Karpas-422 (cell line): ENCODE measurements around the gene DYSF. TPM values are rescaled to one million over a fixed set of nuclear protein-coding genes. Genes with fewer than 3 reads are reported as not detected.

Source experiments
- DNase-seq: peaks from one replicate; pipeline ENCODE4 v3.0.0-alpha.2; 2015
- H2AFZ ChIP-seq: fragments of 200-600 bp; sonication (generic); 2 replicates; pipeline ENCODE4 v1.6.1; 2014; ENCODE audit warnings: antibody characterized with exemption, low read length, mixed read lengths
- H3K27ac ChIP-seq: fragments of 200-600 bp; sonication (generic); 2 replicates; pipeline ENCODE4 v1.5.1; 2014; ENCODE audit warnings: mild to moderate bottlenecking, low read length, moderate library complexity
- H3K27me3 ChIP-seq: fragments of 200-600 bp; sonication (generic); 2 replicates; pipeline ENCODE4 v1.6.1; 2014; ENCODE audit warnings: low read length, mixed read lengths
- H3K36me3 ChIP-seq: fragments of 200-600 bp; sonication (generic); 2 replicates; pipeline ENCODE4 v1.6.1; 2014; ENCODE audit warnings: low read length, mixed read lengths; ENCODE audit not compliant: insufficient read depth
- H3K4me1 ChIP-seq: fragments of 200-600 bp; sonication (generic); 2 replicates; pipeline ENCODE4 v1.6.1; 2014; ENCODE audit warnings: mild to moderate bottlenecking, low read length, mixed read lengths
- H3K4me2 ChIP-seq: fragments of 200-600 bp; sonication (generic); 2 replicates; pipeline ENCODE4 v1.6.1; 2014; ENCODE audit warnings: low read length, low read depth, mild to moderate bottlenecking; ENCODE audit not compliant: poor library complexity, severe bottlenecking
- H3K4me3 ChIP-seq: fragments of 200-600 bp; sonication (generic); 2 replicates; pipeline ENCODE4 v1.5.1; 2014; ENCODE audit warnings: mild to moderate bottlenecking, antibody characterized with exemption, low read length, mixed read lengths
- H3K79me2 ChIP-seq: fragments of 200-600 bp; sonication (generic); 2 replicates; pipeline ENCODE4 v1.6.1; 2014; ENCODE audit warnings: mild to moderate bottlenecking, low read length, mixed read lengths
- H3K9ac ChIP-seq: fragments of 200-600 bp; sonication (generic); 2 replicates; pipeline ENCODE4 v1.6.0; 2014; ENCODE audit warnings: low read length
- H3K9me2 ChIP-seq: fragments of 200-600 bp; sonication (generic), shearing (Covaris generic); replicated peaks from 2 replicates; pipeline ENCODE4 v1.6.0; 2014; ENCODE audit warnings: mild to moderate bottlenecking, low read length, moderate library complexity; ENCODE audit not compliant: insufficient read depth
- H3K9me3 ChIP-seq: fragments of 300-700, 200-600 bp; sonication (generic); 2 replicates; pipeline ENCODE4 v1.6.1; 2014; ENCODE audit warnings: low read length, mixed read lengths
- H4K20me1 ChIP-seq: fragments of 200-600 bp; sonication (generic); 2 replicates; pipeline ENCODE4 v1.6.1; 2014; ENCODE audit warnings: mild to moderate bottlenecking, antibody characterized with exemption, low read length, low read depth; ENCODE audit not compliant: insufficient read depth
- total RNA-seq: library from RNA; depleted of rRNA; stranded (reverse); fragments of >200 nt; shearing (Covaris generic); gene quantifications from 2 replicates; pipeline ENCODE4 v1.2.3, GENCODE V29; 2014; ENCODE audit warnings: low replicate concordance

DYSF gene
- total RNA-seq, 1 experiment from 2014 or later, result not detected

GRCh38 chr2:71465356-71465755, 12.0 kb downstream of the DYSF start:
- Histone ChIP-seq H3K4me3 (no peak overlapping the region), H3K9me3 (no peaks in the 10 kb centered on the region), H3K9me2 (no peaks in the 10 kb centered on the region), H3K27ac (no peak overlapping the region), H4K20me1 (no peaks in the 10 kb centered on the region), H3K9ac (no peak overlapping the region), H2AFZ (no peak overlapping the region), H3K4me1 (no peaks in the 10 kb centered on the region), H3K36me3 (no peaks in the 10 kb centered on the region), H3K79me2 (no peaks in the 10 kb centered on the region), H3K27me3 (no peaks in the 10 kb centered on the region), H3K4me2 (no peak overlapping the region)
- DNase-seq, result no peak

GRCh38 chr2:71465961-71466300, 12.6 kb downstream of the DYSF start:
- H3K79me2 ChIP-seq, result no peaks in the 10 kb centered on the region
- DNase-seq, result no peak
- H3K36me3 ChIP-seq, result no peaks in the 10 kb centered on the region
- no peak overlapping the region for H3K4me2 ChIP-seq
- no peak overlapping the region for H3K27ac ChIP-seq
- H3K9ac ChIP-seq, result no peak overlapping the region
- H4K20me1 ChIP-seq, result no peaks in the 10 kb centered on the region
- H3K4me3 ChIP-seq, result no peak overlapping the region
- no peak overlapping the region for H2AFZ ChIP-seq
- H3K9me3 ChIP-seq, result no peaks in the 10 kb centered on the region
- H3K4me1 ChIP-seq, result no peaks in the 10 kb centered on the region
- H3K9me2 ChIP-seq, result no peaks in the 10 kb centered on the region
- no peaks in the 10 kb centered on the region for H3K27me3 ChIP-seq

- H3K4me2 ChIP-seq, result no peak overlapping the region
- H2AFZ ChIP-seq, result no peak overlapping the region
- no peaks in the 10 kb centered on the region for H3K4me1 ChIP-seq
- no peaks in the 10 kb centered on the region for H3K27me3 ChIP-seq
- no peaks in the 10 kb centered on the region for H4K20me1 ChIP-seq
- H3K4me3 ChIP-seq, result no peak overlapping the region
- H3K9ac ChIP-seq, result no peak overlapping the region
- H3K79me2 ChIP-seq, result no peaks in the 10 kb centered on the region
- no peak overlapping the region for H3K27ac ChIP-seq
- H3K9me2 ChIP-seq, result no peaks in the 10 kb centered on the region
- no peaks in the 10 kb centered on the region for H3K9me3 ChIP-seq
- H3K36me3 ChIP-seq, result no peaks in the 10 kb centered on the region
- DNase-seq, result no peak
Measured at GRCh38 chr2:71466301-71467179, 13.2 kb downstream of the DYSF start.

GRCh38 chr2:71467180-71467815, 13.9 kb downstream of the DYSF start:
- H2AFZ ChIP-seq, result no peak overlapping the region
- H4K20me1 ChIP-seq, result no peaks in the 10 kb centered on the region
- no peaks in the 10 kb centered on the region for H3K4me1 ChIP-seq
- no peak overlapping the region for H3K4me2 ChIP-seq
- DNase-seq, result no peak
- no peak overlapping the region for H3K27ac ChIP-seq
- H3K79me2 ChIP-seq, result no peaks in the 10 kb centered on the region
- no peak overlapping the region for H3K9ac ChIP-seq
- no peaks in the 10 kb centered on the region for H3K27me3 ChIP-seq
- no peaks in the 10 kb centered on the region for H3K9me3 ChIP-seq
- H3K36me3 ChIP-seq, result no peaks in the 10 kb centered on the region
- H3K9me2 ChIP-seq, result no peaks in the 10 kb centered on the region
- H3K4me3 ChIP-seq, result no peak overlapping the region

- Histone ChIP-seq H3K9me3 (no peaks in the 10 kb centered on the region), H3K27ac (no peak overlapping the region), H3K4me1 (no peaks in the 10 kb centered on the region), H3K9me2 (no peaks in the 10 kb centered on the region), H3K27me3 (no peaks in the 10 kb centered on the region), H3K9ac (no peak overlapping the region), H3K4me2 (no peak overlapping the region), H3K79me2 (no peaks in the 10 kb centered on the region), H4K20me1 (no peaks in the 10 kb centered on the region), H3K36me3 (no peaks in the 10 kb centered on the region), H2AFZ (no peak overlapping the region), H3K4me3 (no peak overlapping the region)
- no peak for DNase-seq
Measured at GRCh38 chr2:71468279-71469015, 15.1 kb downstream of the DYSF start.

GRCh38 chr2:71469403-71470398, 16.3 kb downstream of the DYSF start:
- Histone ChIP-seq H4K20me1 (no peaks in the 10 kb centered on the region), H2AFZ (no peak overlapping the region), H3K4me3 (no peak overlapping the region), H3K27me3 (no peaks in the 10 kb centered on the region), H3K27ac (no peak overlapping the region), H3K4me1 (no peaks in the 10 kb centered on the region), H3K9ac (no peak overlapping the region), H3K9me2 (no peaks in the 10 kb centered on the region), H3K36me3 (no peaks in the 10 kb centered on the region), H3K4me2 (no peak overlapping the region), H3K79me2 (no peaks in the 10 kb centered on the region), H3K9me3 (no peaks in the 10 kb centered on the region)
- DNase-seq, result no peak

- Histone ChIP-seq H4K20me1 (no peaks in the 10 kb centered on the region), H3K9me3 (no peaks in the 10 kb centered on the region), H2AFZ (no peak overlapping the region), H3K4me1 (no peaks in the 10 kb centered on the region), H3K9me2 (no peaks in the 10 kb centered on the region), H3K4me3 (no peak overlapping the region), H3K9ac (no peak overlapping the region), H3K27me3 (no peaks in the 10 kb centered on the region), H3K4me2 (no peak overlapping the region), H3K27ac (no peak overlapping the region), H3K36me3 (no peaks in the 10 kb centered on the region), H3K79me2 (no peaks in the 10 kb centered on the region)
- DNase-seq, result no peak
Measured at GRCh38 chr2:71471276-71471675, 17.9 kb downstream of the DYSF start.
